ENCODE results near the gene GNLY. TPM values are rescaled to one million over a fixed set of nuclear protein-coding genes. Genes with fewer than 3 reads are reported as not detected.

The GNLY gene
- total and polyA plus RNA-seq, 9 of the 15 experiments (the other 6 are each of a cell fraction or from before 2014, with no cell fraction given): not detected

- no peak overlapping the region for H3K4me2 ChIP-seq (ENCODE audit: insufficient read depth, low read length)
- peak; percentile 84 to 89 (median 86) for DNase-seq (ENCODE audit: extremely low read depth in 1 of 4, low spot score in 3 of 4)
- H3K9me3 ChIP-seq (replicated peaks; ENCODE audit: control insufficient read depth, insufficient read depth, low read depth, low read length): no peaks in the 10 kb centered on the region
- WGBS (ENCODE audit: insufficient coverage, low coverage, missing lambda C conversion rate): 11% methylated on average over 26 of the region's 26 CpGs
- ChIA-PET POLR2A (interaction anchor here (0.6 to 1.3 kb wide), 2 partner anchors 12 to 18 kb away, joined by 3 to 6 read pairs; no protein-coding TSS in a partner anchor), CTCF (ENCODE audit: low intra/inter-chr PET ratio) (interaction anchor here (0.6 to 2.7 kb wide), 10 partner anchors 24 to 352 kb away, joined by 3 to 42 read pairs (median 4); no protein-coding TSS in a partner anchor)
- H2AFZ ChIP-seq (ENCODE audit: low read depth, low read length): no peak overlapping the region
- no TSS peak for BruUV-seq (replicated peaks)
- H3K9ac ChIP-seq (ENCODE audit: insufficient read depth in 1 of 2, low read depth in 2 of 2, low read length in 2 of 2): peak overlapping the region in 1 of 2 experiments; percentile 40; a peak in 1 of 4 replicates
- H3K4me3 ChIP-seq: no peak overlapping the region
- intact Hi-C loops (cut with micrococcal nuclease): loop anchor here (1.0 to 2.0 kb wide), 3 partner anchors 21 to 85 kb away; no protein-coding TSS in a partner anchor
- H3K36me3 ChIP-seq (ENCODE audit: control insufficient read depth, insufficient read depth, low read length): no peaks in the 10 kb centered on the region
- H4K20me1 ChIP-seq (replicated peaks; ENCODE audit: control insufficient read depth, insufficient read depth, low read length): no peaks in the 10 kb centered on the region
- peaks cover 18 to 60% of the 10 kb centered on the region in 2 experiments for H3K27me3 ChIP-seq (ENCODE audit: control insufficient read depth in 2 of 2, insufficient read depth in 2 of 2, low read length in 2 of 2)
- no peaks in the 10 kb centered on the region for H3K79me2 ChIP-seq (ENCODE audit: control insufficient read depth, insufficient read depth, low read length)
- ATAC-seq: peak; percentile 100
- peak; percentile 94 for FAIRE-seq
- in situ Hi-C loops (cut with MboI): no loop called here
- no peaks in the 10 kb centered on the region for H3K9me1 ChIP-seq (ENCODE audit: control insufficient read depth, insufficient read depth, low read length)
- H3K4me1 ChIP-seq (replicated peaks in 1 of 2; ENCODE audit: control insufficient read depth in 2 of 2, insufficient read depth in 2 of 2, low read length in 2 of 2): peaks cover 0 to 4% of the 10 kb centered on the region in 2 experiments; a peak in 2 of 5 replicates
- no peak overlapping the region for H3K27ac ChIP-seq (ENCODE audit: extremely low read depth, low read depth, low read length)
- TF ChIP-seq RNF2 (IDR thresholded peaks at IDR 0.05) (no peak), TGIF2 (CRISPR knock-in tag; IDR thresholded peaks at IDR 0.05) (no peak), ATF3 (IDR thresholded peaks at IDR 0.05) (no peak), ATF3 (CRISPR knock-in tag; conservative IDR thresholded peaks at IDR 0.05) (peak; percentile 67; the same call in 1 of the 2 replicates), ZNF717 (CRISPR knock-in tag; IDR thresholded peaks at IDR 0.05) (no peak), CC2D1A (IDR thresholded peaks at IDR 0.05) (0 out of 2 replicates have a peak, but pooled peaks have one; percentile 27), ZBED1 (IDR thresholded peaks at IDR 0.05) (no peak), ZNF830 (CRISPR knock-in tag; IDR thresholded peaks at IDR 0.05) (no peak)
- TF ChIP-seq, protein P1, sequence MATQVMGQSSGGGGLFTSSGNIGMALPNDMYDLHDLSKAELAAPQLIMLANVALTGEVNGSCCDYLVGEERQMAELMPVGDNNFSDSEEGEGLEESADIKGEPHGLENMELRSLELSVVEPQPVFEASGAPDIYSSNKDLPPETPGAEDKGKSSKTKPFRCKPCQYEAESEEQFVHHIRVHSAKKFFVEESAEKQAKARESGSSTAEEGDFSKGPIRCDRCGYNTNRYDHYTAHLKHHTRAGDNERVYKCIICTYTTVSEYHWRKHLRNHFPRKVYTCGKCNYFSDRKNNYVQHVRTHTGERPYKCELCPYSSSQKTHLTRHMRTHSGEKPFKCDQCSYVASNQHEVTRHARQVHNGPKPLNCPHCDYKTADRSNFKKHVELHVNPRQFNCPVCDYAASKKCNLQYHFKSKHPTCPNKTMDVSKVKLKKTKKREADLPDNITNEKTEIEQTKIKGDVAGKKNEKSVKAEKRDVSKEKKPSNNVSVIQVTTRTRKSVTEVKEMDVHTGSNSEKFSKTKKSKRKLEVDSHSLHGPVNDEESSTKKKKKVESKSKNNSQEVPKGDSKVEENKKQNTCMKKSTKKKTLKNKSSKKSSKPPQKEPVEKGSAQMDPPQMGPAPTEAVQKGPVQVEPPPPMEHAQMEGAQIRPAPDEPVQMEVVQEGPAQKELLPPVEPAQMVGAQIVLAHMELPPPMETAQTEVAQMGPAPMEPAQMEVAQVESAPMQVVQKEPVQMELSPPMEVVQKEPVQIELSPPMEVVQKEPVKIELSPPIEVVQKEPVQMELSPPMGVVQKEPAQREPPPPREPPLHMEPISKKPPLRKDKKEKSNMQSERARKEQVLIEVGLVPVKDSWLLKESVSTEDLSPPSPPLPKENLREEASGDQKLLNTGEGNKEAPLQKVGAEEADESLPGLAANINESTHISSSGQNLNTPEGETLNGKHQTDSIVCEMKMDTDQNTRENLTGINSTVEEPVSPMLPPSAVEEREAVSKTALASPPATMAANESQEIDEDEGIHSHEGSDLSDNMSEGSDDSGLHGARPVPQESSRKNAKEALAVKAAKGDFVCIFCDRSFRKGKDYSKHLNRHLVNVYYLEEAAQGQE (IDR thresholded peaks at IDR 0.05; ENCODE audit: borderline replicate concordance): peak; percentile 83
- TF ChIP-seq, protein P1 (CRISPR knock-in tag; IDR thresholded peaks at IDR 0.05; ENCODE audit: low read depth): no peak
- TF ChIP-seq, protein P2, sequence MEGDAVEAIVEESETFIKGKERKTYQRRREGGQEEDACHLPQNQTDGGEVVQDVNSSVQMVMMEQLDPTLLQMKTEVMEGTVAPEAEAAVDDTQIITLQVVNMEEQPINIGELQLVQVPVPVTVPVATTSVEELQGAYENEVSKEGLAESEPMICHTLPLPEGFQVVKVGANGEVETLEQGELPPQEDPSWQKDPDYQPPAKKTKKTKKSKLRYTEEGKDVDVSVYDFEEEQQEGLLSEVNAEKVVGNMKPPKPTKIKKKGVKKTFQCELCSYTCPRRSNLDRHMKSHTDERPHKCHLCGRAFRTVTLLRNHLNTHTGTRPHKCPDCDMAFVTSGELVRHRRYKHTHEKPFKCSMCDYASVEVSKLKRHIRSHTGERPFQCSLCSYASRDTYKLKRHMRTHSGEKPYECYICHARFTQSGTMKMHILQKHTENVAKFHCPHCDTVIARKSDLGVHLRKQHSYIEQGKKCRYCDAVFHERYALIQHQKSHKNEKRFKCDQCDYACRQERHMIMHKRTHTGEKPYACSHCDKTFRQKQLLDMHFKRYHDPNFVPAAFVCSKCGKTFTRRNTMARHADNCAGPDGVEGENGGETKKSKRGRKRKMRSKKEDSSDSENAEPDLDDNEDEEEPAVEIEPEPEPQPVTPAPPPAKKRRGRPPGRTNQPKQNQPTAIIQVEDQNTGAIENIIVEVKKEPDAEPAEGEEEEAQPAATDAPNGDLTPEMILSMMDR (IDR thresholded peaks at IDR 0.05 in 2 of 3, conservative IDR thresholded peaks at IDR 0.05 in 1 of 3; ENCODE audit: insufficient read depth in 2 of 3, low read depth in 1 of 3, low read length in 3 of 3): peak; percentile 95 to 96 (median 95)
These were observed 35.0 kb downstream of the GNLY start for GRCh38 chr2:85728883-85729824.
